ENCODE data around the gene CXCL16. TPM values are rescaled to one million over a fixed set of nuclear protein-coding genes. Genes with fewer than 3 reads are reported as not detected.

CXCL16 gene
- total and polyA plus RNA-seq, 2 of the 13 experiments (the other 11 are each of a cell fraction or from before 2014, with no cell fraction given): 9.4 to 101 TPM

DNA sequence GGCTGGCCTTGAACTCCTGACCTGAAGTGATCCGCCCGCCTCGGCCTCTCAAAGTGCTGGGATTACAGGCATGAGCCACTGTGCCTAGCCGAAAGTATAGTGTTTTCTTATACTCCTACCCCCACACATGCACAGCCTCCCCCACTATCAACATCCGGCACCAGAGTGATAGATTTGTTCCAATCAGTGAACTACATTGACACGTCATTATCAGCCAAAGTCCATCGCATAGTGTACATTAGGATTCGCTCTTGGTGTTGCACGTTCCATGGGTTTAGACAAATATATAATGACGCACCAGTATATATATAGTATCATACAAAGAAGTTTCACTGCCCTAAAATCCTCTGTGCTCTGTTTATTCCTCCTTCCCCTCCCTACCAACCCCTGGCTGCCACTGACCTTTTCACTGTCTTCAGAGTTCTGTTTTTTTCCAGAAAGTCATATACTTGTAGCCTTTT lies 20.1 kb upstream of the CXCL16 start (continued):
- TF ChIP-seq, protein P1, sequence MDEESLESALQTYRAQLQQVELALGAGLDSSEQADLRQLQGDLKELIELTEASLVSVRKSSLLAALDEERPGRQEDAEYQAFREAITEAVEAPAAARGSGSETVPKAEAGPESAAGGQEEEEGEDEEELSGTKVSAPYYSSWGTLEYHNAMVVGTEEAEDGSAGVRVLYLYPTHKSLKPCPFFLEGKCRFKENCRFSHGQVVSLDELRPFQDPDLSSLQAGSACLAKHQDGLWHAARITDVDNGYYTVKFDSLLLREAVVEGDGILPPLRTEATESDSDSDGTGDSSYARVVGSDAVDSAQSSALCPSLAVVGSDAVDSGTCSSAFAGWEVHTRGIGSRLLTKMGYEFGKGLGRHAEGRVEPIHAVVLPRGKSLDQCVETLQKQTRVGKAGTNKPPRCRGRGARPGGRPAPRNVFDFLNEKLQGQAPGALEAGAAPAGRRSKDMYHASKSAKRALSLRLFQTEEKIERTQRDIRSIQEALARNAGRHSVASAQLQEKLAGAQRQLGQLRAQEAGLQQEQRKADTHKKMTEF (CRISPR knock-in tag; IDR thresholded peaks at IDR 0.05): peak; percentile 92
- no peak for TF ChIP-seq ZNF256 (CRISPR knock-in tag; conservative IDR thresholded peaks at IDR 0.05)
- TF ChIP-seq MYNN (CRISPR knock-in tag; IDR thresholded peaks at IDR 0.05; ENCODE audit: low read depth): no peak
- no peak for TF ChIP-seq KDM4B (CRISPR knock-in tag; IDR thresholded peaks at IDR 0.05)
- TF ChIP-seq HDAC6 (IDR thresholded peaks at IDR 0.05; ENCODE audit: low read depth, low read length): no peak
- peak; percentile 88; the same call in 1 of the 2 replicates for TF ChIP-seq HMG20B (CRISPR knock-in tag; conservative IDR thresholded peaks at IDR 0.05)
- no peak for TF ChIP-seq ZNF33B (CRISPR knock-in tag; IDR thresholded peaks at IDR 0.05)
- no peak for TF ChIP-seq SMARCE1 (IDR thresholded peaks at IDR 0.05; ENCODE audit: borderline replicate concordance)
- no peak for TF ChIP-seq STAT5B (CRISPR knock-in tag; IDR thresholded peaks at IDR 0.05)
- no peak; the same call in 1 of the 2 replicates for TF ChIP-seq ZMAT3 (CRISPR knock-in tag; conservative IDR thresholded peaks at IDR 0.05)
- TF ChIP-seq, protein P2, sequence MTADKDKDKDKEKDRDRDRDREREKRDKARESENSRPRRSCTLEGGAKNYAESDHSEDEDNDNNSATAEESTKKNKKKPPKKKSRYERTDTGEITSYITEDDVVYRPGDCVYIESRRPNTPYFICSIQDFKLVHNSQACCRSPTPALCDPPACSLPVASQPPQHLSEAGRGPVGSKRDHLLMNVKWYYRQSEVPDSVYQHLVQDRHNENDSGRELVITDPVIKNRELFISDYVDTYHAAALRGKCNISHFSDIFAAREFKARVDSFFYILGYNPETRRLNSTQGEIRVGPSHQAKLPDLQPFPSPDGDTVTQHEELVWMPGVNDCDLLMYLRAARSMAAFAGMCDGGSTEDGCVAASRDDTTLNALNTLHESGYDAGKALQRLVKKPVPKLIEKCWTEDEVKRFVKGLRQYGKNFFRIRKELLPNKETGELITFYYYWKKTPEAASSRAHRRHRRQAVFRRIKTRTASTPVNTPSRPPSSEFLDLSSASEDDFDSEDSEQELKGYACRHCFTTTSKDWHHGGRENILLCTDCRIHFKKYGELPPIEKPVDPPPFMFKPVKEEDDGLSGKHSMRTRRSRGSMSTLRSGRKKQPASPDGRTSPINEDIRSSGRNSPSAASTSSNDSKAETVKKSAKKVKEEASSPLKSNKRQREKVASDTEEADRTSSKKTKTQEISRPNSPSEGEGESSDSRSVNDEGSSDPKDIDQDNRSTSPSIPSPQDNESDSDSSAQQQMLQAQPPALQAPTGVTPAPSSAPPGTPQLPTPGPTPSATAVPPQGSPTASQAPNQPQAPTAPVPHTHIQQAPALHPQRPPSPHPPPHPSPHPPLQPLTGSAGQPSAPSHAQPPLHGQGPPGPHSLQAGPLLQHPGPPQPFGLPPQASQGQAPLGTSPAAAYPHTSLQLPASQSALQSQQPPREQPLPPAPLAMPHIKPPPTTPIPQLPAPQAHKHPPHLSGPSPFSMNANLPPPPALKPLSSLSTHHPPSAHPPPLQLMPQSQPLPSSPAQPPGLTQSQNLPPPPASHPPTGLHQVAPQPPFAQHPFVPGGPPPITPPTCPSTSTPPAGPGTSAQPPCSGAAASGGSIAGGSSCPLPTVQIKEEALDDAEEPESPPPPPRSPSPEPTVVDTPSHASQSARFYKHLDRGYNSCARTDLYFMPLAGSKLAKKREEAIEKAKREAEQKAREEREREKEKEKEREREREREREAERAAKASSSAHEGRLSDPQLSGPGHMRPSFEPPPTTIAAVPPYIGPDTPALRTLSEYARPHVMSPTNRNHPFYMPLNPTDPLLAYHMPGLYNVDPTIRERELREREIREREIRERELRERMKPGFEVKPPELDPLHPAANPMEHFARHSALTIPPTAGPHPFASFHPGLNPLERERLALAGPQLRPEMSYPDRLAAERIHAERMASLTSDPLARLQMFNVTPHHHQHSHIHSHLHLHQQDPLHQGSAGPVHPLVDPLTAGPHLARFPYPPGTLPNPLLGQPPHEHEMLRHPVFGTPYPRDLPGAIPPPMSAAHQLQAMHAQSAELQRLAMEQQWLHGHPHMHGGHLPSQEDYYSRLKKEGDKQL (CRISPR knock-in tag; IDR thresholded peaks at IDR 0.05; ENCODE audit: low read depth): peak; percentile 82
- TF ChIP-seq ELF3 (CRISPR knock-in tag; IDR thresholded peaks at IDR 0.05): peak; percentile 81
- no peak for TF ChIP-seq ZKSCAN5 (CRISPR knock-in tag; IDR thresholded peaks at IDR 0.05)
- TF ChIP-seq SIN3B (IDR thresholded peaks at IDR 0.05; ENCODE audit: low read length): no peak
- 0 out of 2 replicates have a peak, but pooled peaks have one; percentile 25 for TF ChIP-seq ZXDC (CRISPR knock-in tag; IDR thresholded peaks at IDR 0.05)
- TF ChIP-seq, protein P3, sequence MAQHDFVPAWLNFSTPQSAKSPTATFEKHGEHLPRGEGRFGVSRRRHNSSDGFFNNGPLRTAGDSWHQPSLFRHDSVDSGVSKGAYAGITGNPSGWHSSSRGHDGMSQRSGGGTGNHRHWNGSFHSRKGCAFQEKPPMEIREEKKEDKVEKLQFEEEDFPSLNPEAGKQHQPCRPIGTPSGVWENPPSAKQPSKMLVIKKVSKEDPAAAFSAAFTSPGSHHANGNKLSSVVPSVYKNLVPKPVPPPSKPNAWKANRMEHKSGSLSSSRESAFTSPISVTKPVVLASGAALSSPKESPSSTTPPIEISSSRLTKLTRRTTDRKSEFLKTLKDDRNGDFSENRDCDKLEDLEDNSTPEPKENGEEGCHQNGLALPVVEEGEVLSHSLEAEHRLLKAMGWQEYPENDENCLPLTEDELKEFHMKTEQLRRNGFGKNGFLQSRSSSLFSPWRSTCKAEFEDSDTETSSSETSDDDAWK (CRISPR knock-in tag; IDR thresholded peaks at IDR 0.05): no peak
- TF ChIP-seq KLF13 (CRISPR knock-in tag; IDR thresholded peaks at IDR 0.05): no peak
- no peak for TF ChIP-seq ZNF720 (CRISPR knock-in tag; IDR thresholded peaks at IDR 0.05)
- no peak for TF ChIP-seq SP1 (IDR thresholded peaks at IDR 0.05)
- TF ChIP-seq SP1 (CRISPR knock-in tag; IDR thresholded peaks at IDR 0.05): no peak
- peak; percentile 88 for TF ChIP-seq JUND (CRISPR knock-in tag; IDR thresholded peaks at IDR 0.05)
- peak; percentile 96 for TF ChIP-seq TBX2 (CRISPR knock-in tag; IDR thresholded peaks at IDR 0.05; ENCODE audit: borderline replicate concordance)
- no peak; the same call in 1 of the 2 replicates for TF ChIP-seq ZC3H13 (CRISPR knock-in tag; IDR thresholded peaks at IDR 0.05)

All from HepG2 (cell line).